Measurements from ENCODE around the gene GNAQ. TPM values are rescaled to one million over a fixed set of nuclear protein-coding genes. Genes with fewer than 3 reads are reported as not detected.

Gene GNAQ
- total RNA-seq, 1 experiment from 2014 or later: 28.7 TPM

- no peak for TF ChIP-seq ATF3 (IDR thresholded peaks at IDR 0.05)
- TF ChIP-seq ZBTB33 (IDR thresholded peaks at IDR 0.05; ENCODE audit: extremely low read depth, insufficient replicate concordance, low read length): no peak
- no peak for TF ChIP-seq POLR2A (IDR thresholded peaks at IDR 0.05; ENCODE audit: borderline replicate concordance, extremely low read depth, insufficient read depth, insufficient read length)
- no peak for TF ChIP-seq TCF7L2 (IDR thresholded peaks at IDR 0.05; ENCODE audit: borderline replicate concordance, extremely low read depth, insufficient read depth, insufficient read length)
- no peak for TF ChIP-seq SP1 (IDR thresholded peaks at IDR 0.05; ENCODE audit: low read depth)
- no peak for TF ChIP-seq RAD21 (IDR thresholded peaks at IDR 0.05; ENCODE audit: low read depth)
- no peak for TF ChIP-seq ZNF274 (IDR thresholded peaks at IDR 0.05; ENCODE audit: low read depth, low read length)
- TF ChIP-seq ZFX (IDR thresholded peaks at IDR 0.05): no peak
Measured at GRCh38 chr9:77975806-77976205, 55.8 kb downstream of the GNAQ start (continued).

- Histone ChIP-seq H4K20me1 (ENCODE audit: insufficient read depth) (no peaks in the 10 kb centered on the region; the same call in 1 of the 2 replicates), H3K27ac (ENCODE audit: low read depth, low read length) (no peak overlapping the region), H3K4me1 (ENCODE audit: control insufficient read depth in 1 of 2, insufficient read depth in 2 of 2, low read length in 2 of 2) (no peaks in the 10 kb centered on the region; a peak in 1 of 4 replicates), H3K4me3 (replicated peaks in 1 of 2; ENCODE audit: low read depth in 1 of 2, low read length in 2 of 2) (no peak overlapping the region), H3K79me2 (ENCODE audit: insufficient read depth, low read length) (peaks cover 2% of the 10 kb centered on the region; the same call in 1 of the 2 replicates), H3K9me2 (ENCODE audit: insufficient read depth) (no peaks in the 10 kb centered on the region), H2AFZ (ENCODE audit: low read depth, low read length, poor library complexity, severe bottlenecking) (no peak overlapping the region), H3K36me3 (ENCODE audit: control insufficient read depth in 1 of 2, insufficient read depth in 2 of 2, low read length in 2 of 2) (no peaks in the 10 kb centered on the region), H3K4me2 (ENCODE audit: low read length) (no peak overlapping the region), H3K27me3 (ENCODE audit: insufficient read depth, low read length) (no peaks in the 10 kb centered on the region), H3K9me3 (ENCODE audit: control insufficient read depth in 1 of 2, insufficient read depth in 1 of 2, low read depth in 1 of 2, low read length in 2 of 2) (no peaks in the 10 kb centered on the region), H3K9ac (ENCODE audit: low read length) (no peak overlapping the region)
- ChIA-PET RAD21 (ENCODE audit: low non-redundant PET in 1 of 2, low total read pairs in 2 of 2, uncharacterized antibody in 2 of 2, unreplicated experiment in 2 of 2) (no interaction called here), CTCF (interaction anchor here (1.7 kb wide), 1 partner anchor 147 kb away, joined by 8 read pairs; no protein-coding TSS in a partner anchor), POLR2A (no interaction called here)
- intact Hi-C loops (cut with micrococcal nuclease): loop anchor here (10.0 kb wide), 1 partner anchor 390 kb away; no protein-coding TSS in a partner anchor
- no peak for ATAC-seq
- DNase-seq (ENCODE audit: low read depth, low spot score): no peak
- TF ChIP-seq EZH2 (IDR thresholded peaks at IDR 0.05) (no peak), ELF1 (IDR thresholded peaks at IDR 0.05; ENCODE audit: borderline replicate concordance, low read depth) (no peak), ATF3 (IDR thresholded peaks at IDR 0.05) (no peak), ZFX (IDR thresholded peaks at IDR 0.05) (no peak)
- no TSS peak for BruUV-seq (replicated peaks)
Measured at GRCh38 chr9:77975036-77975435, 56.6 kb downstream of the GNAQ start.
